Fibroblast of skin of right biceps (primary cell): ENCODE data around the gene VIPR2.
"Not testable (repeated sequence)": the region's sequence is repeated elsewhere in the genome, so short reads cannot be mapped to it uniquely, and the experiment has no call there.

Source experiments
- DNase-seq: peaks from one replicate; pipeline ENCODE4 v3.0.0-alpha.2; 2013

Gene VIPR2, protein sequence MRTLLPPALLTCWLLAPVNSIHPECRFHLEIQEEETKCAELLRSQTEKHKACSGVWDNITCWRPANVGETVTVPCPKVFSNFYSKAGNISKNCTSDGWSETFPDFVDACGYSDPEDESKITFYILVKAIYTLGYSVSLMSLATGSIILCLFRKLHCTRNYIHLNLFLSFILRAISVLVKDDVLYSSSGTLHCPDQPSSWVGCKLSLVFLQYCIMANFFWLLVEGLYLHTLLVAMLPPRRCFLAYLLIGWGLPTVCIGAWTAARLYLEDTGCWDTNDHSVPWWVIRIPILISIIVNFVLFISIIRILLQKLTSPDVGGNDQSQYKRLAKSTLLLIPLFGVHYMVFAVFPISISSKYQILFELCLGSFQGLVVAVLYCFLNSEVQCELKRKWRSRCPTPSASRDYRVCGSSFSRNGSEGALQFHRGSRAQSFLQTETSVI

DNA sequence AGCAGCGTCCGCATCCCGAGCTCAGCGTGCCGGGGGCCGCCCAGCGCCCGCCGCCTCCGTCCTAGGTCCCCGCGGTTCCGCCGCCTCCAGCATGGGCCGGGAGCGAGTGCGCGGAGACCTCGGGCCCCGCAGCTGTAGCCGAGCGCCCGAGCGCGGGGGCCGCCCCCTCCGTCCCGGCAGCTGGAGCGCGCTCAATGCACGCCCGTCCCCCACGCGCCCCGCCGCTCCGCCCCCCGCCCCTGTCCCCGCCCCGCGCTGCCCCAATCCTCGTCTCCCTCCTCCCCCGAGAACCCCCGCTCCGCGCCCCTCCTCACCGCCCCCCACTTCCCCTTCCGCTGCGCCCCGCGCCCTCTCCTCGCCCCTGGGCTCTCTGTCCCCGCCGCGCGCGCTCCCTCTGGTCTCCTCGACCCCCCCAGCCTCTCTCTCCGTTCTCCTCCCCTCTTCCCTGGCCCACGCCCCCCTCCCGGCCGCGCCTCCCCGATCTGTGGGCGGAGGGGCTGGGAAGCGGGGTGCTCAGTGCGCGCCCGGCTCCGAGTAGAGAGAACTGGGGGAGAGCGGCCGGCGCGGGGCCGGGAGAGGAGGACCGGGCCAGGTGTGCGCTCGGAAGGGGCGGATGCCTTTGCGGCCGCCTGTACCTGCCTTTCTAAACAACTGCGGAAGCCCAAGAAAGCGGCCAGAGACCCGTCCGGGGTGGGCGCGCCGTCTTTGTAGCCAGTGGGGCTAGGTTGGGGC is at the start of gene VIPR2:
Gene VIPR2 (minus strand): TSS at position 110 of the 732 bp plus-strand sequence. CDS start 96 bp downstream, at position 14.
- no peak for DNase-seq

DNA sequence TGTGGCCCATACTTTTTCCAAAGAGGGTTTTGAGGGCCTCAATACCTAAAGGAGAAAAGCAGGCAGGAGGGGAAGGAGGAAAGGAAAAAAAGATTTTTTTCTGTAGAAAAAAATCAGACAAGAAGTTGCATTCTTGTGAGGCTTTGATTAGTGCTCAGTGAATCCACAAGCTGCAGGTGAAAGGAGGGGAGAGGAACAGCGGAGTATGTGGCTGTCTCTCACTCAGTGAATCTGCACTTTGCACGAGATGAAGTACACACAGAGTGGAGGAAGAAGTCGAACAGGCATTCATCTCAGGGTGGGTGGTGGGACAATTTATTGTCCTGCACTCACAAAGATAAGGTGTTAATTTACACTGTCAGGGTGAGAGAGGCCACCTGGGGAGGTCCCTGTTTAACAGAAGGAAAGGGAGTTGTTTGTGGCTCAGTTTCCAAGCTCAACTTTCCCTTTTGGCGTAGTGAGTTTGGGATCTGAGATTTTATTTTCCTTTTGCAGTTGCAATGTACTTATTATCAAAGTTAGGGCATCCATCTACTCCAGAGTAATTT is 49.0 kb upstream of the VIPR2 start:
- no peak for DNase-seq

DNA sequence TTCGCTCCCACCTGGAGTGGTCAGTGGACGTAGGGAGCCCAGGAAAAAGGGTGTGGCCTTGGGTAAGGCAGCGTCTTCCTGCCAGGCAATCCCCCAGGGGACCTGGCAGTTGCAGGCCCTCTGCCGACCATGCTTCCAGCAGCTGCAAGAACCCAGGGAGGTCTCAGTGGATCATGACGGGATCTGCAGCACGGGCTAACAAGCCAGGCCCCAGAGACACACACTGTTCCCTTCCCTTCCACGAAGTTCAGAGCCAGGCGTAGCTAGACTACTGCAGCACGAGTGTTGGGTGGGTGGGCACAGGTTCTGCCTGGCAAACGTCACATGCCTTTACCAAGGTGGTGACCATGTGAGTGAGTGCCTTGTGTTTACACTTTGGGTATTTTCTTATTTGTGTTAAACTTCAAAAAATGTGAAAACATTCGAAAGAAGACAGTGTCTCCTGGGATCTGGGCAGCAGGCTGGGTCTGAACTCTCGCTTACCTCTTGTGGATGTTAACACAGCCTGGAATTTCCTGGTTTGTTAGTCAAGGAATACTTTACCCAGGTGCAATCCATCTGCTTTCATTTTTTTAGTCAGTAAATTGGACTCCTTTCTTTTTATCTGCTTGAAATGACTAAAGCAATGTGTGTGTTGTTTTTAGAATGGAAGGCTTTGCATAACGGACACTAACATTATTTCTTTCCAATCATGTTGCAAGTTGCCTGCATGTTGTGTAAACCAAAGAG is 48.2 kb upstream of the VIPR2 start:
- DNase-seq: no peak

GRCh38 chr7:159192013-159192412 is 47.3 kb upstream of the VIPR2 start:
- DNase-seq: no peak

GRCh38 chr7:159191236-159191635 is 46.6 kb upstream of the VIPR2 start:
- DNase-seq: no peak

DNA sequence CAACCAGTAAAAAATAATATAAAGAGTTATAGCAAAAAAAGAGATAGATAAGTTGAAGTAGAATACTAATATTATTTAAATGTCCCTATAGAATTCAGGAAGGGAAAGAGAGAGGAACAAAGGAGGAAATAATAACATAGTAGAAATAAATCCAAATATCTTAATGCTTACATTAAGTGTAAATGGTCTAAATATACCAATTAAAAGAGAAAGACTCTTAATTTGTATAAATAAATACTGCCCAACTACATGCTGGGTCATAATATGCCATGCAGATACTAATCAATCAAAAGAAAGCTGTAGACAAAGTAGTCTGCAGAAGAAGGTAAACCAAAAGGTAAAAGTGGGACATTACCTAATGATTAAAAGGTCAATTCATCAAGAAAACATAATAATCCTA is 43.3 kb upstream of the VIPR2 start:
- no peak for DNase-seq

DNA sequence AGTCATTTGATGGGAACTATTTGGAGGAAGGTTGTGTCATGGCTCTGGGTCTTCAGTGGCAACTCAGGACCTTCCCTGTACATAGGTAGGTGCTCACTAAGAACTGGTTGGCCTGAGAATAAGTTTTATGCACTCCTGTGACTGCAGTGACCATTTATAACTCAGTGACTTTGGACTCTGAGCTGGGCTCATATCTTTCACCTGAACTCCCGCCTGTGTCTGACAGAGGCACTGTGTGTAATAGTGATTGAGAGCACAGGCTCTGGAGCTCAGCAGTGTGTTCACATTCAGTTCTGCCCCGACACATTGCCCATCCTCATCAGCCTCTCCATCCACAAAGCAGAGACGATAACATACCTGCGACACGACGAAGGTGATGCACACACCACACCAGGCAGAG is 34.6 kb upstream of the VIPR2 start:
- DNase-seq: no peak

DNA sequence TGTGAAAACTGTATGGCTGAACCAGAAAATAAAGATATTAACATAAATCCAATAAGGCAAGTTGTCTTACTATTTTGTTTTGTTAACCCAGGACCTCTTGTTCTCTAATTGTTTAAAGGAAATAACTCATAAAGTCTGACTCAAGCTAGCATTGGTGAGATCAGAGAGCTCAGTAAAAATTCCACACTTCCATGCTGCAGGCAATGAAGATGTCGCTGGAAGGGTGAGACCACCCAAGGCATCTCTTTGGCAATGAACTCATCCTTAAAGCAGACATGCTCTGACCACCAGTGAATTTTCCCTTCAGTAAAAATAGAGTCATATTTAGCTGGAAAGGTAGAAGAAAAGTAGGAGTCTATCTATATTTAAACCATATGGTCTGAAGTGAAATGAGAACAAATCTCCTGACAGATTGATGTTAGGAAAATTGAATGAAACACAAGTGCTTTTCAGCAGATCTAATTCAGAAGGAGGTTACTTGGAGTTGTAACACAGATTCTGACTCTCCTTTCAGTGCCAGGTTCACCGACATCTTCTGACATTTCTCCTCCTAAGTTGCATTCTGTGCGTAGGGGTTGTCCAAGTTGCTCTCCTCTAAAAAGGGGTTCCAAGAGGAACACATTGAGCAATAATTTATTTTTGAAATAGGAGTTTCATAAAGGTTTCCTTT is 32.8 kb upstream of the VIPR2 start:
- no peak for DNase-seq

DNA sequence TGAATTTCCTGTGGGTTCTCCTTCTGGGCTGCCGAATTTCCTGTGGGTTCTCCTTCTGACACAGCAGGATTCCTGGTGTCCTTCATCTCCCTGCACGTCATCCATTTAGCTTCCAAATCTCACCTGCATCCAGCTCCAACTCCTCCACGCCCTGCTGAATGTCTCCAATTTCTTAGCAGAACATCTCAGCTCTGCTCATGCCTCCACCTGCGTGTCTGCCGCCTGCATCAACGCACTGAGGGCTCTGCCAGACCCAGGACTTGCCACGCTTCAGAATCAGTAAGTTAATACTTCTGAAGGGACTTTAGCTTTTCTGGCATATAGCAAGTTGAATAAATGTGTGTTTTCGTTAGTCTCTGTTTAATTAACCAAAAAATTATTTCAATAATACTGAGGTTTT is 31.1 kb upstream of the VIPR2 start:
- DNase-seq: no peak

DNA sequence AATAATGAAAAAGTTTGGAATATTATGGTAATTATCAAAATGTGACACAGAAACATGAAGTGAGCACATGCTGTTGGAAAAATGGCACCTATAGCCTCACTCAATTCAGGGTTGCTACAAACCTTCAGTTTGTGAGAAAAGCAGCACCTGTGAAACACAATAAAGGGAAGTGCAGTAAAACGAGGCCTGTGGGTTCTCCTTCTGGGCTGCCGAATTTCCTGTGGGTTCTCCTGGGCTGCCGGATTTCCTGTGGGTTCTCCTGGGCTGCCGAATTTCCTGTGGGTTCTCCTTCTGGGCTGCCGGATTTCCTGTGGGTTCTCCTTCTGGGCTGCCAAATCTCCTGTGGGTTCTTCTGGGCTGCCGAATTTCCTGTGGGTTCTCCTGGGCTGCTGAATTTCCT is 30.4 kb upstream of the VIPR2 start:
- not testable (repeated sequence) for DNase-seq

DNA sequence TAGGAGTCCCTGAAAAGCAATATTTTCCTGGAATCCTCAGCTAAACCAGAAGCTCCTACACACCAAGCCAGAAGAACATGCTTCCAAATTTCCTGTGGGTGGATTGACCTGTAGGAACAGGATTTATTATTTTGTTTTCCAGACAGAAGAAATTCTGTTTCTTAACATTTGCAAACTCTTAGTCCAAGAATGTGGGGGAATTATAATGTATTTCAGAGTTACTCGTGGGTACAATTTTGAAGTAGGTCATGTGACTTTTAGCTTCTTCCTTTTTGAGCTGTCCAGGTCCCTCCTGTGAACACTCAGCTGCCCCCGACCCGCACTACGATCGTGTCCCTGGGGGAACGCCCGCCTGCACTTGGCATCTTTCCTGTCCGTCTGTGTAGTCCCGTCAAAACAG is 27.7 kb upstream of the VIPR2 start:
- DNase-seq: no peak

DNA sequence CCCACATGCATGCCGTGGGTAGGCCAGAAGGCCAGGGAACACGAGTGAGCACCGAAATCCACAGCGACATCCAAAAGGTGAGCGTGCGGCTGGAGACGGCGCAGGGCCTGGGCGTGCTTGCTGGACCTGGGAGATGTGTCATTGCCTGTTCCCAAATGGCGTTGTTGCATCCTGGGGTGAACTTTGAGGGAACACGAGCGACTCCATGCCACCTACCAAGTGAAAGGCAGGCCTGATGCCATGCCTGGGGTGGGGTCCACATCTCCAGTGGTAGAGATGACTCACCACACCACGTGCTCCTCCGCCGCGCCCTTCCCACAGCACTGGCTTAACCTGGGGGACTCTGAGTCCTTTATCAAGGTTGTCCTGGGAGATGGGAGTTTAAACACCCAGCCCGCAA is 24.7 kb upstream of the VIPR2 start:
- DNase-seq: no peak

- DNase-seq: no peak
These were observed 22.5 kb upstream of the VIPR2 start for GRCh38 chr7:159167139-159167538.

DNA sequence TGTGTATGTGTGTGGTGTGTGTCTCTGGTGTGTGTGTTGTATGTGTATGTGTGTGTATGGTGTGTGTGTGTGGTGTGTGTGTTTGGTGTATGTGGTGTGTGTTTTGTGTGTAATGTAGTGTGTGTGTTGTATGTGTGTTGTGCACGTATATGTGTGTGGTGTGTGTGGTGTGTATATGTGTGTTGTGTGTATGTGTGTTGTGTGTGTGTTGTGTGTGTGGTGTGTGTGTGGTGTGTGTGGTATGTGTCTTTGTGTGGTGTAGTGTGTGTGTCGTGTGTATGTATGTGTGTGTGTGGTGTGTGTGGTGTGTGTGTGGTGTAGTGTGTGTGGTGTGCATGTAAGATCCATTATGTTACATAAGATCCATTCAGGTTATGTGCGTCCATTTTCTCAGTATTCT is 21.9 kb upstream of the VIPR2 start:
- DNase-seq: no peak

DNA sequence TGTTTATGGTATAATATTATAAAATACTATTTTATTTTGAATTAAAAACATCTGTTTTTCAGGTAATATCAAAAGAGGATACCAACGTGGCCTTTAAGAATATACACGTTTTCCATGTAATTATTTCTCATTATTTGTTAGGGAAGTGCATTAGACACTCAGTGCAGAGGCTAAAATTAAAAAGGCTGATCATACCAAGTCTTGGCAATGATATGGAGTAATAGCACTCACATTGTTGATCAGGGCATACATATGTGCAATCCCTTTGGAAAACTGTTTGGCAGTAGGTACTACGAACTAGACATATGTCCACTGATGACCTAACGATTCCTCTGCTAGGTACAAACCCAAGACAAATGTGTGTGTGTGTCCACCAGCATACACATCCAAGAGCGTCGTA is 20.7 kb upstream of the VIPR2 start:
- DNase-seq: no peak

DNA sequence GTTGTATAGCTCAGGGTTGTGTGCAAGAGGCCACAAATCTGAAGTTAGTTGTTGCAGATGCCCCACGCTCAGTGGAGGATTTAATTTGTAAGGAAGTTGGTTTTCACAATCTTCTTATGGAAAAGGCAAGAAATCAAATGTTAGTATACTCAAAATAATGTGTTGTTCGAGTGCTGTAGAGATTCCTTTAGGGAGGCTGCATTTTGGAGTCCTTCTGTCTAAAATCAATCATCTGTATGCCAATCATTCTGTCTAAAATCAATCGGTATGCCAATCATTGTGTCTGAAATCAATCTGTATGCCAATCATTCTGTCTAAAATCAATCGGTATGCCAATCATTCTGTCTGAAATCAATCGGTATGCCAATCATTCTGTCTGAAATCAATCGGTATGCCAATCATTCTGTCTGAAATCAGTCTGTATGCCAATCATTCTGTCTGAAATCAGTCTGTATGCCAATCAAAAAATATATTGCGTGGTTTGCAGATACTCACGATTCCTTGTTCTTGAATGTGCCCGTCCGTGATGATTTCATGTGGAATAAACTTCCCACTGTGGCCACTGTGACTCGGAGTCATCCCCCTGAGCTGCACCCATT is 19.1 kb upstream of the VIPR2 start:
- not testable (repeated sequence) for DNase-seq

- DNase-seq: not testable (repeated sequence)
These were observed 17.5 kb upstream of the VIPR2 start for GRCh38 chr7:159162050-159162626.

- DNase-seq: no peak
These were observed 15.8 kb upstream of the VIPR2 start for GRCh38 chr7:159160450-159160849.

GRCh38 chr7:159159731-159160130 is 15.1 kb upstream of the VIPR2 start:
- no peak for DNase-seq

DNA sequence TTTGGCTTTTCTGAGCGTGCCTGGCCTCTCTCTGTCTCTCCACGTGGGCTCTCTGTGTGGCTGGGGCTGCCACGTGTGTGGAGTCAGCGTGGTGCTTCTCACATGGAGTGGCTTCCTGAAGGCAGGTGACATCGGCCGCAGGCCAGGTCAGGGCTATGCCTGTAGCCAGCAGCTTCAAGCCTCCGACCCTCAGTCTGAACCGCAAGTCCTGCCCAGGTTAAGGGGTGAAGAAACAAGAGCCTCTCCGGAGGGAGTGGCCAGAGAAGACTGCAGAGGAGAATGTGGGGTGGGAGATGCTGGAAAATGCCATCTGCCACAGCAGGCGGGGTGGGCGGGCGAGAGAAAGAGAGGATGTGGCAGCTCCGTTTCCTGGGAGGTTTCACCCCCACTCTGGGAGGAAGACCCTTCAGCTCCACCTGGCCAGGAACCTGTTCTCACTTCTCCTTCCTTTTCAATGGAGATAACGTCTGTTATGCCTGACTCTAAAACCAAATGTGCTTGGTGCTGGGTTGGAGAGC is 14.3 kb upstream of the VIPR2 start:
- DNase-seq: no peak

DNA sequence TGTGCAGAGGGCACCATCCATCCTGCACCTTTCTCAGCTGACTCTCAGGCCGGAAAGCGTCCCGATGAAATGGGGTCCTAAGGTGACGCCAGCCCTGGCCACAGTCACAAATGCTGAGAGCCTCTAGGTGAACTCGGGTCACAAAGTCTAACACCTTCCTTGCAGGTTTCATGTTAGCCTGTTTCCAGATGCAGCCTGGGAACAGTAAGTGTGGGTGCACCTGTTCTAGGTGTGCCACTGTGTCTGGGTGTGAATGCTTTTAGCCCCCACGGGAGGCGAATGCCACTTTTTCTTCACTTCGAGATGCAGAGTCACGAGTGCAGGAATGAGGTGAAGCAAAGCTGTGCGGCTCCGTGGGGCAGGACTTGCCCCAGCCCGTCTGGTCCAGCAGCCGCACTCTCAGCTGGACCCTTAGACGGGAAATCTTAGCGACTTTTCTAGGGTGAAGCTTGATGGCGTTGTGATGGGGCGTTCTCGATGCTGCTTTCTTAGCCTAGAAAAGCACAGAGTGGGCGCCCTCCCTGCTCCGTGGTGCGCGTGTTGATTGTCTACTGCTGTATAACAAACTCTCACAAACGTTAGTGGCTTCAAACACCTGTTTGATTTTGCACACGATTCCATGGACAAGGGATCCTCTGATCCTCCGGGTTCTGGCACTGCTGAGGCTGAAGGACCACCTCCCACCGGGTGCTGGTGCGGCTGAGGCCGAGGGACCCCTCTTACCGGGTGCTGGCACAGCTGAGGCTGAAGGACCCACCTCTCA is 13.6 kb upstream of the VIPR2 start:
- DNase-seq: no peak
